SK-N-MC (cell line): ENCODE measurements around the gene NUP214.

Source experiments
- EZH2 ChIP-seq: fragments of 200-600 bp; sonication (generic); IDR thresholded peaks from one replicate; pipeline ENCODE4 v1.6.1; 2017; ENCODE audit warnings: antibody characterized with exemption
- POLR2AphosphoS5 ChIP-seq: IDR thresholded peaks from 2 replicates; pipeline ENCODE4 v1.6.1; 2012; ENCODE audit warnings: mild to moderate bottlenecking, low read depth, low read length, borderline replicate concordance

GRCh38 chr9:131179561-131180219 lies 54.3 kb downstream of the NUP214 start:
- TF ChIP-seq EZH2 (no peak), POLR2AphosphoS5 (no peak)
